GM20431 (cell line): ENCODE data around the gene TCTN1.
"Not testable (repeated sequence)": the region's sequence is repeated elsewhere in the genome, so short reads cannot be mapped to it uniquely, and the experiment has no call there.

Source experiments
- in situ Hi-C: fragments of 300-500 bp; cut with MseI, MboI; formaldehyde crosslinking; loops from one replicate; pipeline ENCODE4 v1.15.0; 2020; ENCODE audit warnings: low sequenced_read_pairs; ENCODE audit not compliant: unreplicated experiment

TCTN1 gene

DNA sequence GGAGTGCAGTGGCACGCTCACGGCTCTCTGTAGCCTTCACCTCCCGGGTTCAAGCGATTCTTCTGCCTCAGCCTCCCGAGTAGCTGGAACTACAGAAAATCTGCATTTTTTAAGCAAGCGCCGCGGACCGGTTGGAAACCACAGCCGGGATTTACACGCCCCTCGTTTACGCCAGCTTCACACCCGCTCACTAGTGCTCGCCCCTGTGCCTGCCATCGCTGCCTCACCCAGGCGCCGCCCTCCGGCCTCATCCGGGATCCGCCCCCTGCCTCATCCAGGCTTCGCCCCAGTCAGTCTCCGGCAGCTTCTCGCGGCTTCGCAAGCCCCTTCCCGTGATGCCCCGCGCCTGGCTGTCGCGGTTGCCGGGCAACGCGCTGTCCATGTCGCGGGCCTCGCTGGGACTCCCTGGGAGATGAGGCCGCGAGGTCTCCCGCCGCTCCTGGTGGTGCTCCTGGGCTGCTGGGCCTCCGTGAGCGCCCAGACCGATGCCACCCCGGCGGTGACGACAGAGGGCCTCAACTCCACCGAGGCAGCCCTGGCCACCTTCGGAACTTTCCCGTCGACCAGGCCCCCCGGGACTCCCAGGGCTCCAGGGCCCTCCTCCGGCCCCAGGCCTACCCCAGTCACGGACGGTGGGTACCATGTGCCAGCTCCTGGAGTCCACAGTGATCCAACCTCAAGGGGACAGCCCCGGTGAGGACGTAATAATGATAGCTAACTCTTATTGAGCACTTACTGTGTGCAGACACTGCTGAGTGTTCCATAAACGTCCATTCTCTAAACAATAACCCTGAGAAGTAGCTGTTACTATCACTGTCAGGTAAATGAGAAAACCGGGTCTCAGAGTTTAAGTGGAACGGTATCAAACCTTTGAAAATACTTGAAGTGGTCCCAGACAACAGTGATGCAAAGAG lies at the start of gene TCTN1:
Gene TCTN1, plus strand, starts transcription at position 359 of the 914 bp plus-strand sequence. Its CDS starts 54 bp downstream, at position 413.
- in situ Hi-C loops = no loop called here

DNA sequence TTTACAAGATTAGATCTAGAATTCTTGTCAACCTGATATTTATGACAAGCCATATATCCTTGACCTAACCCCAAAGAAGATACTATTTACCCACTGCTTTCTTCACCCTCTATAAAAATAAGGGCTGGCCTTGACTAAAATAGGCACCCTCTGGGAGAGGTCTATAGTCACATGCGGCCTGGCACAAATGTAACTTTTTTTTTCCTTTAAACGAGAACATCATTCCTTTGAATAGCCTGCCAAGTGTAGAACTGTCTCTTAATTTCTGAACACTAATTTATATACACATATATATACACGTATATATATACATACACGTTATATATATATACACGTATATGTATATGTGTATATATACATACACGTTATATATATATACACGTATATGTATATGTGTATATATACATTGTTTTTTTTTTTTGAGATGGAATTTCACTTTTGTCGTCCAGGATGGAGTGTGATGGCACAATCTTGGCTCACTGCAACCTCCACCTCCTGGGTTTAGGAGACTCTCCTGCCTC lies 49.4 kb upstream of the TCTN1 start:
- in situ Hi-C loops = no loop called here

DNA sequence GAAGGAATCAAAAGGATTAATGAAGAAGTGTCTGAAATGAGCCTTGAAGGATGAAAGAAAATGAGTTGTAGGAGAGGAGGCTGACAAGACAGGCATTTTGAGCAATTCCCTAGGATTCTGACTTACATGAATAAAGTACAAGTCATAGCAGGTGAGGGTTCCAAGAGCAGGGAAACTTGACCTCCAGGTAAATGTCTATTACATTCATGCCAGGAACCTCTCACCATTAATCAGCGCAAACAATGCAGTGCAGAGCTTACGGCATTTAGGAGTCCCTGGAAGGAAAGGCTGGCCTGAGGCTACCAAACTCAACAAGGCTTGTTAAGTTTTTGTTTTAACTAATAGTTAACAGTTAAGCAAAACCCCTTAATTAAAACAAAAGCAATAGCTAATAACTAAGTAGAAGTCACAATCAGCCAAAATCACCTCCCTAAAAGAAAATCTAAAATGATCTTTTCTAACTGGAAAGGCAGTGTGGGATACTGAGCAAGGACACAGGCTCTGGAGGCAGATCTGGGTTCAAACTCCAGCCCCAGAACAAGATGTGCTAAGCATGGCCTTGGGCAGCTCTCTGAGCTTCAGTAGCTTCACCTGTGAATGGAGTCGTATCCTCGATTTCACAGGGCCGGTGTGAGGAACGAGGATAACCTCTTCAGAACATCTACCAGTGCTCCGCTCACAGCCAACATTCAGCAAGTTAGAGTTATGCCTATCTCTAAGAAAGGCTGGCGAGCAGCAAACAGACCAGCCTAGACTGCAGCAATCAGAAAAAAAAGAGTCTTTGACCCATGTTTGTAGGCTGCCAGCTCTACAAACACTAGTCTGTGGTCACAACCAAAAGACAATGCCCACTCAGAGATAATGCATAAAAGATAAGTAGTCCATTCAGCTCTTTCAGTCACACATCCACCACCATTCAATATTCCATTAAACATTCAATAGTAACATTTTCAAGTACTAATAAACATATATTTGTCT lies 47.7 kb upstream of the TCTN1 start:
- in situ Hi-C loops = no loop called here

DNA sequence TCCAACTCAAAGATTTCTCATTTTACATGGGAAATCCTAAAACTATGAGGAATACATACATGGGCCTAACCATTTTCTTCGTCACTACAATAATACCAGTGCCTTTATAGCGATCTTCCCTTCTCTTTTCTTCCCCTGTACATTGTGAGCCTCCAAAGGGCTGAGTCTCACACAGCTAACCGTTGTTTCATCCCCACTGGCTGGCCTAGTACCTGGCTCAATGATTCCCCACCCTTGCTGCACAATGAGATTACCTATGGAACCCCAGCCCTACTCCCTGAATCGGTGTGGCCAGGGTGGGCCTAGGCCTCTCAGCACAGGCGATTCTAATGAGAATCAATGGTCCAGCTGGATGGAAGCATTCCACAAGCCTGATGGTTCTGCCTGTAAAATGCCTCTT lies 46.9 kb upstream of the TCTN1 start:
- in situ Hi-C loops = no loop called here

DNA sequence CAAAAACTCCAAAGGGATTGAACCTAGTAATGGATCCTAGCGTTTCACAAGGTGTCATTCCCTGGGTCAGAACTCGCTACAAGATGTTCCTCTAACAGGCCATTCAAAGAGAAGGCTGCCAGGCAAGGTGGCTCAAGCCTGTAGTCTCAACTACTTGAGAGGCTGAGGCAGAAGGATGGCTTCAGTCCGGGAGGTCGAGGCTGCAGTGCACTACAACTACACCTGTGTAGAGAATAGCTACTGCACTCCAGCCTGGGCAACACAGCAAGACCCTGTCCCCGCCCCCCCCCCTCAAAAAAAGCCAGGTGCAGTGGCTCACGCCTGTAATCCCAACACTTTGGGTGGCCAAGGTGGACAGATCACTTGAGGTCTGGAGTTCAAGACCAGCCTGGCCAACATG lies 45.2 kb upstream of the TCTN1 start:
- in situ Hi-C loops = no loop called here

DNA sequence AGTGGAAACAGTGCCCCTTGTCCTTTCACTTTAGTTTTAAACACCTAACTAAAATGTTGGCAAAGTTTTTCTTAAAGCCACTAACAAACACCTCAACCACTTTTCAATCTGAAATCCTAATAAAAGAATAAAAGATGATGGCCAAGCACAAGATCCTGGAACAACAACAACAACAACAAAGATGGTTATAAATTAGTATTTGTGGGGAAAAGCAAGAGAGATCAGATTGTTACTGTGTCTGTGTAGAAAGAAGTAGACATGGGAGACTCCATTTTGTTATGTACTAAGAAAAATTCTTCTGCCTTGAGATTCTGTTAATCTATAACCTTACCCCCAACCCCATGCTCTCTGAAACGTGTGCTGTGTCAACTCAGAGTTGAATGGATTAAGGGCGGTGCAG lies 44.1 kb upstream of the TCTN1 start:
- in situ Hi-C loops = not testable (repeated sequence)

DNA sequence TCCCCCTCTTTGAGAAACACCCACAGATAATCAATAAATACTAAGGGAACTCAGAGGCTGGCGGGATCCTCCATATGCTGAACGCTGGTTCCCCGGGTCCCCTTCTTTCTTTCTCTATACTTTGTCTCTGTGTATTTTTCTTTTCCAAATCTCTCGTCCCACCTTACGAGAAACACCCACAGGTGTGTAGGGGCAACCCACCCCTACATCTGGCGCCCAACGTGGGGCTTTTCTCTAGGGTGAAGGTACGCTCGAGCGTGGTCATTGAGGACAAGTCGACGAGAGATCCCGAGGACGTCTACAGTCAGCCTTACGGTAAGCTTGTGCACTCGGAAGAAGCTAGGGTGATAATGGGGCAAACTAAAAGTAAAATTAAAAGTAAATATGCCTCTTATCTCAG lies 43.1 kb upstream of the TCTN1 start:
- in situ Hi-C loops = not testable (repeated sequence)

DNA sequence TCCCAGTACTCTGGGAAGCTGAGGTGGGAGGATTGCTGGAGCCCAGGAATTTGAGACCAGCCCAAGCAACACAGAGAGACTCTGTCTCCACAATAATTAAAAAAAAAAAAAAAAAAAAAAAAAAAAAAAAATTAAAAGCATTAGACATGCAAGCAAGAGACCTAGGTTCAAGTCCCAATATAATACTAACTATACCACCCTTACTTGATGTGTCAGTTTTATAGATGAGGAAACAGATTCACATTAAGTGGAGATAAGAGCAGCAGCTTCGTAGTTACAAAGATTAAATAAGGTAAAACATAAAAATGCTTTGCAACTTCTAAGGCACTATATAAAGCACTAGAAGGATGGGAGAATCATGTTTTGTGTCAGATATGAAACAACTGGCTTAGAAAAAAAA lies 39.9 kb upstream of the TCTN1 start:
- in situ Hi-C loops = no loop called here

DNA sequence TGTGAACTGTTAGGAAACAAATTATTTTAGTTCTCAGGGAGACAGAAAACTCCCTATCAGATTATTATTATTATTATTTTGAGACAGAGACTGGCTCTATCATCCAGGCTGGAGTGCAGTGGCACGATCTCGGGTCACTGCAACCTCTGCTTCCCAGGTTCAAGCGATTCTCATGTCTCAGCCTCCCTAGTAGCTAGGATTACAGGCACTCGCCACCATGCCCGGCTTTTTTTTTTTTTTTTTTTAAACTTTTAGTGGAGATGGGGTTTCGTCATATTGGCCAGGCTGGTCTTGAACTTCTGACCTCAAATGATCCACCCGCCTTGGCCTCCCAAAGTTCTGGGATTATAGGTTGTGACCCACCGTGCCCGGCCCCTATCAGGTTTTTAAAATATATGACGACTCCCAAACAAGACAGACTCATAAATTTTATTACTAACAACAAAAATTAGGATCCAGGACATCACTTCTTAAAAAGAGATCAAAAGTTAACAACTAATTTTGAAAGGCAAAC lies 39.2 kb upstream of the TCTN1 start:
- in situ Hi-C loops = not testable (repeated sequence)

DNA sequence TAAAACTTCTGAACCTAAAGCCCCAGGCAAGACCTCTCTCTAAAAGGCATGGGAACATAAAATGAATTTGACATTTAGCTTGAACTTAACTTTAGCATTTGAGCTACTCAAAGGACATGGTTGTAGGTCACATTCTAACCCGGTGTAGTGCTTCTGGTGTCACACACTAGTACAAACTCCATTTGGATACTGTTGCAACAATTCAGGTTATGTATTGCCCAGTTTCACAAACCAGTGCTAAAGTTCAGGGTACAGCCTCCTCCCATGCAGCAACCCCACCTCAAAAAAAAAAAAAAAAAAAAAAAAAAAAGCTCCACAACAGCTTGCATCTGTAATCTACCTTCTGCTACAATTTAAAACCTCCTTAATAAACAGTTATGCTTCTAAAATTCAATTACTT lies 38.6 kb upstream of the TCTN1 start:
- in situ Hi-C loops = no loop called here

DNA sequence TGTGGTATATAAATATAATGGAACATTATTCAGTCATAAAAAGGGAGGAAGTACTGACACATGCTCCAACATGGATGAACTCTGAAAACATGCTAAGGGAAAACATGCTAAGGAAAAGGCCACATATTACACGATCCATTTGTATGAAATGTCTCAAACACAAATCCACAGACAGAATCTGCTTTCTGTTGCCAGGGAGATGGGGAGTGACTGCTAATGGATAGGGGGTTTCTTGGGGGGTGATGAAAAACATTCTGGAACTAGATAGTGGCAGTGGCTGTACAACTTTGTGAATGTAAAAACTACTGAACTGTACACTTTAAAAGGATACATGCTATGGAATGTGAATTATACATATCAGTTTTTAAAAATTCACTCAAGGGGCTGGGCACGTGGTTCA lies 37.4 kb upstream of the TCTN1 start:
- in situ Hi-C loops = no loop called here

DNA sequence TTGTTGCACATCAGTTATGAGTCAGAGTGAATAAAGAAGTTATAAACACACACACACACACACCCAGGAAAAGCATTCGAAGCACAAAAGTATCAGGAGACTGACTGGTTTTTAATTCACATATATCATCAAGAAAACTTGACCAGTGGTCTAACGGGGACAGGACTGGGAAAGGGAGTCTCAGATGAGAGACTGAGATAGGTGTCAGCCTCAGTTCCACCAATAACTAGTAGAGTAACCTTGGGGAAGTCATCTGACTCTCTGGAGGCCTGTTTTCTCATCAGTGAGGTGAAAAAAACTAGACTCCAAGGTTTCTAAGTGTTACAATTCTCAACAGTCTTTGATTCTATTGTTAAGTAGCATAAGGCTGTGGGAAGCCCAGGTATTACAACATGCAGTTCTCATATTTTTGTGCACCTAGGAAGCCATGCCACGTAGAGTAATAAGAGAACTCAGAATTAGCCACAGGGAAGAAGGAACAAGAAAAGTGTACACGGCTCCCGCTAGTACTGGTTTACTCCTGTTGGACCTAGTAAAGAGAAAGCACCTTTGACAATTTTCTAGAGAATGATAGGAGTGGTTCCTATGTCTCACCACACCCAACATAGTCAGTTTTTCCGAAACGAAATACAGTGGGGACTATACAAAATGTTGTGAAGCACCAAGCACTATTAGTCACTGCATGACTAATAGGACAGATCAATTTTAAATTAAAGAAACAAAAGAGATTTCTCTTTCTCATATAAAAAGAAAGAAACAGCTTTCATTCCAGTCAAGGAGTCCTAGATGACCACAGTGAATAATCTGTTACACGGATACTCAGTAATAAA lies 35.9 kb upstream of the TCTN1 start:
- in situ Hi-C loops = no loop called here

DNA sequence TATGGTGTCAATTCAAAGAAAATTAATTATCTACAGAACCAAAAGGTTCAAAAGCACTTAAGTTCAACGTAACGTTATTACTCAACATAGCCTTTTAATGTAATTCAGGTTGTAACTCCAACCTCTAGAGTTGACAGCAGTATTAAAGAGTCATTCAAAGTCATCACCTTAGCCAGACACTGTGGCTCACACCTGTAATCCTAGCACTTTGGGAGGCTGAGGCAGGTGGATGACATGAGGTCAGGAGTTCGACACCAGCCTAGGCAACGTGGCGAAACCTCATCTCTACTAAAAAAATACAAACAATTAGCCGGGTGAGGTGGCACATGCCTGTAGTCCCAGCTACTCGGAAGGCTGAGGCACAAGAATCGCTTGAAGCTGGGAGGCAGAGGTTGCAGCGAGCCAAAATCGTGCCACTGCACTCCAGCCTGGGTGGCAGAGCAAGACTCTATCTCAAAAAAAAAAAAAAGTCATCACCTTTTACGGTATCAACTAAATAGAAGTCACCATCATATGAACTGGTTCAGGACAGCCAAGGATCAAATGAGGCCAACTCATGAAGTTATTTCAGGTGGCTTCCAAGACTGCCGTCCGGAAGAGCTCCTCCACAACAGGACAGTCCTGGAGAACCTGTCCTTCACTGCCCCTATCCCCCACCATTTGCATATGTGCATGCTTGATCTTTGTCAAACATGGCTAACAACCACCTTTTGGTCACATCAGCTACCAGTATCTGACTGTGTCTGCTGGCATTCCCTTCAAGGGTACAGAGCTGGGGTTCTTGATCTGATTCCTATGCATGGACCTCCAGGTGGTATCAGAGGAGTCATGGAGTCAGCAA lies 35.0 kb upstream of the TCTN1 start:
- in situ Hi-C loops = no loop called here

DNA sequence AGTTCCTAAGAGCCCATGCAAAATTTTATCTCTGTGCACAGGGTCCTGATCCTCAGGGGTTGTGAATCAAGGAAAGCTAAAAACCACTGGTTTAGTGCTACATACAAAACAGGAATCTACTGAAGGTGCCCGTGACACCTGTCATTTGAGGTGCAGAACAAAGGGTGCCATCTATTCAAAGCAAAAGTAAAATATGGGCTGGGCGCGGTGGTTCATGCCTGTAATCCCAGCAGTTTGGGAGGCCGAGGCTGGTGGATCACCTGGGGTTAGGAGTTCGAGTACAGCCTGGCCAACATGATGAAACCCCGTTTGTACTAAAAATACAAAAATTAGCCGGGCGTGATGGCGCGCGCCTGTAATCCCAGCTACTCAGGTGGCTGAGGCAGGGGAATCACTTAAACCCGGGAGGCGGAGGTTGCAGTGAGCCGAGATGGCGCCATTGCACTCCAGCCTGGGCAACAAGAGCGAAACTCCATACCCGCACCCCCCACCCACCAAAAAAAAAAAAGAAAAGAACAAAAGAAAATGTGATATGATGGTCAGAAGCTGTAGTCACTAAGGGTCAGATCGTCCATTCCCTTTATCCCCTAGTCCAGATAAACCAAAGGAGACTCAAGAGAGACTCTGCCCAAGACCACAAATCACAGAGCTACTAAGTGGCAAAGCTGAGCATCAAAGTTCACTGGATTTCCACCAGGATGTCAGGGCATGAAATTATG lies 34.2 kb upstream of the TCTN1 start:
- in situ Hi-C loops = no loop called here

DNA sequence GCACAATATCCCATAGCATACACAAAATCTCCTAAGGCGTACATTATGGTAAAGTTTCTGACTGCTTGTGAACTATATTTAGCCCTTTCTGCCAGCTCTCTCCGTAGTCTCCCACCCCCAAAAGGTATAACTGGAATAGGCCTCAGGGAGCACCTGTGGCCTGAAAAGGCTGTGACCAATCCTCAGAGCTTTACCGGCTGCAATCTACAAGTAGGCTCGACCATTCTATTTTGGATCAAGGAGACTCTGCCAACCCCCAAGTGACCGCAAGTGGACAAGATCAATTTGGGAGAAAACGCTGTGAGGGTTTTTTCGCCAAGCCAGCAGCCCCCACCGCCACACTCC lies 32.0 kb upstream of the TCTN1 start:
- in situ Hi-C loops = no loop called here

DNA sequence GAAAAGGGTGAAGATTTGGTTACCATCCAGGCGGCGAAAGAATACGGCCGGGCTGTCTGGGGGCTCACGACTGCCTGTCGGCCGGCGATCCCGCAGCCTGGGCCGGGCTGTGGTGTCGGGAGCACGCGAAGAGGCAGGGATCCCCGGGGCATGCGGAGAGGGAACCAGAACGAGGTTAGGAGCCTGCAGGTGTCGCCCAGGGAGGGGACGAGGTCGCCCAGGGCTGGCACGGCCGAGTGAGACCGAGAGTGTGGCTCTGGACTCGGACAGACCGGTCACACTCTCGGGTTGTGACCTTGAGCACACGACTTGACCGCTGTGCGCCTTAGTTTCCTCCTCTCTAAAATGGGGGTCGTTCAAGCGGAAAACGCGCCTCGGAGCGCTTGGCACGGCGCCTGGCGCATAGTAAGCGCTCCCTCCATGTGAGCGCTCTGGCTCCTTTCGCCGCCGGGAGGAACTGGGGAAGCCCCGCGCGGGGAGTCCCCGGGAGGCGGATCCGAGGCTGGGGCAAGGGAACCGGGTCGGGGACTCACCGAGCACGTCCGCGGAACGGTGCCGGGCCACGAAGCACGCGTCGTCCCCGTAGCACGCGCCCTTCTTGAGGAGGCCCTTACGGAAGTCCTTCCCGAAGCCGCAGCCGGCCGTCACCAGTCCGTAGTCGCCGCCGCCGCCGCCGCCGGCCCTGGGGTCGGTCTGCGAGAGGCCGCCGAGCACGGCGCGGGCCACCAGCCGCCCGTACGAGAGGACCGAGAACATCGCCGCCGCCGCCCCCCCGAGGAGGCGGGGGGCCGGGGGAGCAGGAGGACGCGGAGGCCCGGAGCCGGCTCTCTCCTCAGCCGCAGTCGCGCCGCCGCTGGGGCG lies 31.4 kb upstream of the TCTN1 start:
- in situ Hi-C loops = no loop called here
